CD4-positive, alpha-beta T cell treated with Interleukin-17A for 4 hours (primary cell): ENCODE data around the gene SNRPD3.
A peak's percentile ranks its signal among the peaks of the same experiment; 100 is the strongest.

Source experiments
- DNase-seq: peaks from one replicate; pipeline ENCODE4 v3.0.0-alpha.2; 2020; ENCODE audit warnings: mixed read lengths

The SNRPD3 gene

GRCh38 chr22:24622596-24622995 lies 66.8 kb downstream of the SNRPD3 start:
- DNase-seq, result peak; percentile 48
